CD4-positive, alpha-beta T cell treated with Interferon alpha-2 for 1 hour (primary cell): ENCODE results near the gene MZT2A.
"Not testable (repeated sequence)": the region's sequence is repeated elsewhere in the genome, so short reads cannot be mapped to it uniquely, and the experiment has no call there.

Experiments
- DNase-seq, 2 donors: peaks; one replicate each; pipeline ENCODE4 v3.0.0-alpha.2; 2020 to 2022

The MZT2A gene

GRCh38 chr2:131519871-131520470 is 27.8 kb upstream of the MZT2A start:
- not testable (repeated sequence) for DNase-seq

GRCh38 chr2:131519466-131519865 is 27.3 kb upstream of the MZT2A start:
- DNase-seq, result no peak

- not testable (repeated sequence) for DNase-seq
Observed at GRCh38 chr2:131518531-131518930, 26.3 kb upstream of the MZT2A start.

- not testable (repeated sequence) for DNase-seq
Observed at GRCh38 chr2:131517856-131518255, 25.7 kb upstream of the MZT2A start.

GRCh38 chr2:131517106-131517831 is 25.1 kb upstream of the MZT2A start:
- no peak for DNase-seq

- DNase-seq, result not testable (repeated sequence)
Observed at GRCh38 chr2:131516621-131517020, 24.4 kb upstream of the MZT2A start.

- no peak for DNase-seq
Observed at GRCh38 chr2:131516011-131516410, 23.8 kb upstream of the MZT2A start.

GRCh38 chr2:131515235-131515634 is 23.0 kb upstream of the MZT2A start:
- not testable (repeated sequence) for DNase-seq

- DNase-seq, result not testable (repeated sequence)
Observed at GRCh38 chr2:131514408-131515166, 22.4 kb upstream of the MZT2A start.

GRCh38 chr2:131511969-131512870 is 20.0 kb upstream of the MZT2A start:
- not testable (repeated sequence) for DNase-seq

GRCh38 chr2:131511291-131511968 is 19.2 kb upstream of the MZT2A start:
- DNase-seq, result not testable (repeated sequence)

GRCh38 chr2:131509615-131510014 is 17.4 kb upstream of the MZT2A start:
- DNase-seq, result no peak

GRCh38 chr2:131504082-131504750 is 12.0 kb upstream of the MZT2A start:
- not testable (repeated sequence) for DNase-seq

- not testable (repeated sequence) for DNase-seq
Observed at GRCh38 chr2:131503587-131503986, 11.4 kb upstream of the MZT2A start.

- DNase-seq, result not testable (repeated sequence)
Observed at GRCh38 chr2:131498321-131498973, 6.2 kb upstream of the MZT2A start.

GRCh38 chr2:131495506-131495905 is 3.3 kb upstream of the MZT2A start:
- DNase-seq, result not testable (repeated sequence)

GRCh38 chr2:131493199-131493968 is 1.2 kb upstream of the MZT2A start:
- DNase-seq, result no peak

- peak; percentile 93 to 95 for DNase-seq
Observed at GRCh38 chr2:131492418-131493198, 411 bp upstream of the MZT2A start.

- not testable (repeated sequence) for DNase-seq
Observed at GRCh38 chr2:131491469-131491836, 744 bp downstream of the MZT2A start.
